ENCODE data around the gene DCLK2. TPM values are rescaled to one million over a fixed set of nuclear protein-coding genes. Genes with fewer than 3 reads are reported as not detected.

The DCLK2 gene
- total and polyA plus RNA-seq, 2 of the 8 experiments (the other 6 are each of a cell fraction or from before 2014, with no cell fraction given): 0.32 to 0.37 TPM

DNA sequence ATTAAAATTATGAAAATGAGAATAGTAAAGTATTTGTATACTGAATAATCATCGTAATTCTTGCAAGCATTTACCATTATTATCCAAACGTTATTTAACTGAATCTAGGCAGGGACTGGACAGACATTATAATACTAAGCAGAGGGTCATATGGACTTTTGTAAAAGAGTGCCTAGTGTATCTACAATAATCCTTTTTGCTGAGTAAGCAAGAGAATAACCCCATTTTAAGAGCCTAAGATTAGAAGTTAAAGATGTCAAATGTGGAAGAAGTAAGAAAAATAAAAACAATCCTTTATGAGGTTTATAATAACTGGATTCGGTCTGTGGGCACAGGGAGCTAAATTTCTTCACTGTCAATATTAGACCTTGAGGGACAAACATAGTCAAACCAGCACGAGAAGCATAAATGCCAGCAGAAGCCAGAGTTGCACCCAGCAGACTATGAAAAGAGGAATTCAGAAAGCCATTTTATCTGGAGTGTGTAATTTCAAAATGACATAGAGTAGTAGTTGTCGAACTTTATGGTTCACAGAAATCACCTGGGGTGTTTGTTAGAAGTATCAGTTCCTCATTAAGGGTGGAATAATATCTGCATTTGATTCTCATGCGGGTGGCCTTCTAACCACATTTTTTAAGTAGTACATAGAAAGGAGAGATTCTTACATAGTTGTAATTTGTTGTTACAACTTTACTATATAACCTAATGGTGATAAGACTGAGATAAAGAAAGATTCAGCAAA, 39.7 kb upstream of the DCLK2 start:
- H2BK20ac ChIP-seq (ENCODE audit: low read length): no peak overlapping the region
- TF ChIP-seq HDAC6 (IDR thresholded peaks at IDR 0.05; ENCODE audit: low read depth, low read length) (no peak), MAFK (IDR thresholded peaks at IDR 0.05; ENCODE audit: low read depth, low read length) (peak; percentile 46; the same call in 1 of the 2 replicates), RBBP5 (IDR thresholded peaks at IDR 0.05; ENCODE audit: borderline replicate concordance, low read depth, low read length) (no peak), TBP (IDR thresholded peaks at IDR 0.05; ENCODE audit: low read depth, low read length) (no peak), GABPA (IDR thresholded peaks at IDR 0.05; ENCODE audit: borderline replicate concordance, insufficient read depth, low read length) (no peak), CBX8 (IDR thresholded peaks at IDR 0.05; ENCODE audit: borderline replicate concordance, low read depth, low read length) (no peak), CREB1 (IDR thresholded peaks at IDR 0.05) (no peak)
- TF ChIP-seq, protein P1, sequence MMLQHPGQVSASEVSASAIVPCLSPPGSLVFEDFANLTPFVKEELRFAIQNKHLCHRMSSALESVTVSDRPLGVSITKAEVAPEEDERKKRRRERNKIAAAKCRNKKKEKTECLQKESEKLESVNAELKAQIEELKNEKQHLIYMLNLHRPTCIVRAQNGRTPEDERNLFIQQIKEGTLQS (IDR thresholded peaks at IDR 0.05; ENCODE audit: insufficient read depth, low read depth, low read length): no peak
- no peak overlapping the region for H3K14ac ChIP-seq (ENCODE audit: insufficient read length)
- no peak overlapping the region for H2BK120ac ChIP-seq (replicated peaks; ENCODE audit: low read depth, low read length)
- no peak overlapping the region for H4K5ac ChIP-seq (ENCODE audit: insufficient read length, low read depth, low read length)
- no peak overlapping the region for H3K9ac ChIP-seq (replicated peaks in 1 of 4; ENCODE audit: extremely low read depth in 1 of 4, low read depth in 3 of 4, low read length in 3 of 4)
- CTCF ChIA-PET (ENCODE audit: partially characterized antibody): interaction anchor here (1.7 kb wide), 1 partner anchor 171 kb away, joined by 5 read pairs; no protein-coding TSS in a partner anchor
- H2AFZ ChIP-seq (ENCODE audit: low read length): no peak overlapping the region
- no peaks in the 10 kb centered on the region for H4K20me1 ChIP-seq (replicated peaks in 1 of 2; ENCODE audit: control insufficient read depth in 1 of 2, insufficient read depth in 2 of 2, low read length in 2 of 2)
- peaks cover 0 to 3% (median 0%) of the 10 kb centered on the region in 4 experiments; a peak in 2 of 7 replicates for H3K27me3 ChIP-seq (replicated peaks in 1 of 4; ENCODE audit: control insufficient read depth in 3 of 4, extremely low read depth in 1 of 4, insufficient read depth in 3 of 4, low read length in 3 of 4)
- WGBS, 2 experiments (ENCODE audit: extremely low coverage in 1 of 2, insufficient coverage in 1 of 2, insufficient read length in 1 of 2, insufficient replicate concordance in 2 of 2, low coverage in 1 of 2, low lambda C conversion rate in 2 of 2, missing lambda C conversion rate in 1 of 2): 90% methylated on average over 6 of the region's 6 CpGs; no CpG with 5 or more reads in 1 of the 2 experiments
- H4K91ac ChIP-seq (replicated peaks; ENCODE audit: insufficient read length, low read length): no peak overlapping the region
- no peaks in the 10 kb centered on the region for H3K36me3 ChIP-seq (ENCODE audit: control insufficient read depth in 2 of 4, insufficient read depth in 4 of 4, low read length in 3 of 4)
- POLR2A ChIA-PET (ENCODE audit: partially characterized antibody): no interaction called here
- H3K4me1 ChIP-seq (replicated peaks in 1 of 4; ENCODE audit: control insufficient read depth in 3 of 4, insufficient read depth in 4 of 4, low read length in 3 of 4): peaks cover 0 to 8% (median 3%) of the 10 kb centered on the region in 4 experiments; a peak in 3 of 7 replicates
- H3K4ac ChIP-seq (replicated peaks; ENCODE audit: insufficient read length, low read depth, low read length): no peak overlapping the region
- no peak overlapping the region for H2BK15ac ChIP-seq (ENCODE audit: low read length)
- no peak overlapping the region for H2AK5ac ChIP-seq (ENCODE audit: low read depth, low read length)
- H3K23ac ChIP-seq (ENCODE audit: insufficient read length): no peak overlapping the region
- no peak for FAIRE-seq
- H4K8ac ChIP-seq (ENCODE audit: extremely low read depth, insufficient read depth, low read length): no peak overlapping the region
- no peak overlapping the region for H3K4me3 ChIP-seq (ENCODE audit: extremely low read depth in 1 of 4, insufficient read depth in 2 of 4, low read depth in 3 of 4, low read length in 4 of 4)
- no peak overlapping the region for H3K18ac ChIP-seq (ENCODE audit: extremely low read depth, low read length)
- H3K79me1 ChIP-seq (ENCODE audit: low read depth, low read length): no peaks in the 10 kb centered on the region
- DNase-seq (ENCODE audit: low read depth in 1 of 2, low spot score in 2 of 2): no peak
- no peaks in the 10 kb centered on the region for H3K23me2 ChIP-seq (ENCODE audit: low read depth, low read length)
- no peaks in the 10 kb centered on the region for H3K9me3 ChIP-seq (ENCODE audit: insufficient read depth in 2 of 2, low read depth in 1 of 2, low read length in 1 of 2)
- H2BK5ac ChIP-seq (ENCODE audit: low read depth, low read length): no peak overlapping the region
- no peaks in the 10 kb centered on the region for H3K79me2 ChIP-seq (ENCODE audit: control insufficient read depth in 1 of 2, insufficient read depth in 2 of 2, low read length in 2 of 2)
- no peak overlapping the region for H3K4me2 ChIP-seq (ENCODE audit: insufficient read depth in 1 of 2, low read depth in 2 of 2, low read length in 2 of 2)
- no peak overlapping the region for H3K27ac ChIP-seq (ENCODE audit: low read depth, low read length)
- H2BK12ac ChIP-seq (ENCODE audit: low read depth, low read length): no peak overlapping the region
- H3K56ac ChIP-seq (replicated peaks; ENCODE audit: insufficient read length, low read depth, low read length): no peak overlapping the region
